K562 (cell line): ENCODE measurements around the gene EYA2. TPM values are rescaled to one million over a fixed set of nuclear protein-coding genes. Genes with fewer than 3 reads are reported as not detected.

Source experiments
- ATAC-seq: fragments of 200-7000 bp; cut with Tn5 transposase; 3 replicates; pipeline ENCODE4 v1.9.1; 2020; ENCODE audit warnings: moderate library complexity
- BruUV-seq: library from RNA; stranded (reverse); fragments of 400-500 nt; replicated peaks from 2 replicates; lab custom pipeline; 2021; lab: Mats Ljungman, UMichigan
- CTCF ChIA-PET: fragments of 300-600 bp; formaldehyde crosslinking; extraction: SDS; loops from one replicate; lab custom pipeline; 2021; ENCODE audit warnings: low intra/inter-chr PET ratio; lab: Yijun Ruan, JAX
- POLR2A ChIA-PET: fragments of 300-600, 350-650 bp; sonication (Branson Sonifier 250); formaldehyde crosslinking; extraction: SDS; loops from one replicate; lab custom pipeline; 2021; ENCODE audit warnings: antibody characterized with exemption, inconsistent platforms; lab: Yijun Ruan, JAX
- DNase-seq, 4 experiments: peaks; one replicate each; pipeline versions ENCODE4 v3.0.0 to v3.0.0-alpha.2; 2011 to 2018; ENCODE audit warnings: low spot score in 3 of 4, mixed read lengths in 3 of 4; ENCODE audit errors: extremely low read depth in 1 of 4
- FAIRE-seq: peaks from 2 replicates; lab custom pipeline; 2011; peaks lifted over from hg19 to GRCh38; lab: Jason Lieb, UNC
- H2AFZ ChIP-seq: 2 replicates; pipeline ENCODE4 v1.6.0; 2011; ENCODE audit warnings: low read depth, low read length, control low read depth, inconsistent platforms
- H3K27ac ChIP-seq: fragments of 200-600 bp; 3 replicates; pipeline ENCODE4 v1.8.0; 2011; ENCODE audit warnings: low read depth, mild to moderate bottlenecking, control low read depth, inconsistent platforms, low read length, moderate library complexity, mixed read lengths; ENCODE audit errors: extremely low read depth
- H3K27me3 ChIP-seq, 2 experiments: fragments of 300-600 bp in 1 of 2; 2 replicates in 1 of 2; 3 replicates in 1 of 2; pipeline versions ENCODE4 v1.6.0 to v1.8.0; 2011; ENCODE audit warnings: inconsistent platforms in 2 of 2, low read length in 2 of 2, mild to moderate bottlenecking in 1 of 2, mixed read lengths in 1 of 2, moderate library complexity in 1 of 2; ENCODE audit not compliant: control insufficient read depth in 2 of 2, insufficient read depth in 2 of 2
- H3K36me3 ChIP-seq: fragments of 300-600 bp; 3 replicates; pipeline ENCODE4 v1.8.0; 2011; ENCODE audit warnings: mild to moderate bottlenecking, low read length, inconsistent platforms; ENCODE audit not compliant: control insufficient read depth, insufficient read depth
- H3K4me1 ChIP-seq, 2 experiments: fragments of 200-600 bp in 1 of 2; replicated peaks in 1 of 2; 2 replicates in 1 of 2; 3 replicates in 1 of 2; pipeline versions ENCODE4 v1.5.1 to v1.8.0; 2011; ENCODE audit warnings: inconsistent platforms in 2 of 2, low read length in 2 of 2, mild to moderate bottlenecking in 1 of 2, mixed read lengths in 1 of 2, moderate library complexity in 1 of 2; ENCODE audit not compliant: control insufficient read depth in 2 of 2, insufficient read depth in 2 of 2
- H3K4me2 ChIP-seq: 2 replicates; pipeline ENCODE4 v1.6.1; 2011; ENCODE audit warnings: low read length, control low read depth, inconsistent platforms, mixed read lengths; ENCODE audit not compliant: insufficient read depth
- H3K4me3 ChIP-seq: fragments of 200-600 bp; sonication (generic), shearing (Covaris generic); 2 replicates; pipeline ENCODE4 v1.5.1; 2016; ENCODE audit warnings: control low read depth, inconsistent platforms
- H3K79me2 ChIP-seq: fragments of 200-600 bp; 3 replicates; pipeline ENCODE4 v1.8.0; 2011; ENCODE audit warnings: low read length, inconsistent platforms; ENCODE audit not compliant: control insufficient read depth, insufficient read depth
- H3K9ac ChIP-seq, 2 experiments: 2 replicates each; pipeline versions ENCODE4 v1.6.0 to v1.6.1; 2011; ENCODE audit warnings: low read depth in 2 of 2, low read length in 2 of 2, control low read depth in 1 of 2, inconsistent platforms in 1 of 2, mild to moderate bottlenecking in 1 of 2, mixed read lengths in 1 of 2; ENCODE audit not compliant: insufficient read depth in 1 of 2
- H3K9me1 ChIP-seq: one replicate; pipeline ENCODE4 v1.6.0; 2011; ENCODE audit warnings: inconsistent platforms, mild to moderate bottlenecking, low read length, moderate library complexity; ENCODE audit not compliant: control insufficient read depth, insufficient read depth
- H3K9me3 ChIP-seq: replicated peaks from 2 replicates; pipeline ENCODE4 v1.5.1; 2011; ENCODE audit warnings: low read depth, low read length, inconsistent platforms; ENCODE audit not compliant: control insufficient read depth, insufficient read depth
- H4K20me1 ChIP-seq: replicated peaks from 2 replicates; pipeline ENCODE4 v1.6.1; 2011; ENCODE audit warnings: low read length, inconsistent platforms, mixed read lengths; ENCODE audit not compliant: control insufficient read depth, insufficient read depth
- AFF1 ChIP-seq, 2 experiments: fragments of 450-650 bp; IDR thresholded peaks; 2 replicates each; pipeline ENCODE4 v1.6.1; 2018; ENCODE audit warnings: mild to moderate bottlenecking in 2 of 2, low read depth in 1 of 2; ENCODE audit not compliant: partially characterized antibody in 2 of 2
- ERF ChIP-seq: fragments of 450-650 bp; formaldehyde crosslinking; IDR thresholded peaks from 2 replicates; pipeline ENCODE4 v1.4.0; 2020; ENCODE audit warnings: mild to moderate bottlenecking, mixed read lengths
- FOXP1 ChIP-seq: sonication (generic); formaldehyde crosslinking; IDR thresholded peaks from 2 replicates; pipeline ENCODE4 v1.8.0; 2022; ENCODE audit warnings: mild to moderate bottlenecking, missing genetic modification reagents
- HDAC6 ChIP-seq: IDR thresholded peaks from 2 replicates; pipeline ENCODE4 v1.6.1; 2012; ENCODE audit warnings: low read depth, mild to moderate bottlenecking, control low read depth, inconsistent platforms, low read length, moderate library complexity
- HNRNPK ChIP-seq: fragments of 200-400 bp; formaldehyde crosslinking; IDR thresholded peaks from one replicate; pipeline ENCODE4 v1.6.1; 2018; ENCODE audit warnings: mild to moderate bottlenecking, low read depth, low read length; ENCODE audit not compliant: poor library complexity, severe bottlenecking
- NCOA4 ChIP-seq: fragments of 450-650 bp; IDR thresholded peaks from 2 replicates; pipeline ENCODE4 v1.6.1; 2018; ENCODE audit warnings: mild to moderate bottlenecking; ENCODE audit not compliant: partially characterized antibody
- NFIC ChIP-seq: fragments of 450-650 bp; IDR thresholded peaks from 2 replicates; pipeline ENCODE4 v1.6.1; 2017; ENCODE audit warnings: mild to moderate bottlenecking, inconsistent platforms
- TEAD4 ChIP-seq, 2 experiments: sonication (generic) in 1 of 2; formaldehyde crosslinking in 1 of 2; IDR thresholded peaks; 2 replicates each; pipeline versions ENCODE4 v1.6.1 to v1.8.0; 2012 to 2022; ENCODE audit warnings: borderline replicate concordance in 1 of 2, inconsistent platforms in 1 of 2, low read length in 1 of 2, mild to moderate bottlenecking in 1 of 2, missing genetic modification reagents in 1 of 2
- WGBS: fragments of 100-300 bp; shearing (Covaris generic); methylation state at CpG from one replicate; pipeline ENCODE4 v1.1.6; 2016; ENCODE audit warnings: low coverage, mixed read lengths; ENCODE audit not compliant: insufficient coverage; ENCODE audit errors: missing lambda C conversion rate; 5-methylcytosine and 5-hydroxymethylcytosine counted together
- in situ Hi-C: fragments of 300-500 bp; cut with MboI; formaldehyde crosslinking; loops from 4 replicates; pipeline ENCODE4 v1.15.0; 2018; ENCODE audit warnings: inconsistent platforms, mixed read lengths
- intact Hi-C: fragments of 100-400 bp; cut with micrococcal nuclease; formaldehyde crosslinking; loops from 2 replicates; pipeline ENCODE4 v1.14.2; 2022
- polyA plus RNA-seq, 8 experiments: library from polyadenylated mRNA; depleted of rRNA in 4 of 8; stranded (reverse) in 5 of 8; unstranded in 3 of 8; fragments of >200 nt; fragmentation: Nextera tagmentation in 2 of 8; fragmentation: Illumina TruSeq in 1 of 8; extraction: Ambion mirVana in 2 of 8; extraction: Trizol in 1 of 8; gene quantifications; 2 replicates each; pipeline versions ENCODE4 v1.2.1 to v1.2.3, GENCODE V29; 2011 to 2014; ENCODE audit warnings: inconsistent platforms in 1 of 8, missing spikeins in 1 of 8
- total RNA-seq, 7 experiments: library from RNA; depleted of rRNA in 6 of 7; stranded (reverse); fragments of >200 nt in 6 of 7; fragmentation: Illumina TruSeq in 2 of 7; extraction: Trizol in 2 of 7; gene quantifications; 2 replicates each; pipeline versions ENCODE4 v1.2.1 to v1.2.3, GENCODE V29; 2011 to 2021; ENCODE audit warnings: low replicate concordance in 1 of 7
- TF ChIP-seq, protein P1 (sequence below), 2 experiments: fragments of 450-650 bp; conservative IDR thresholded peaks; 2 replicates each; pipeline ENCODE4 v1.6.1; 2017; ENCODE audit warnings: mild to moderate bottlenecking in 2 of 2, moderate library complexity in 2 of 2

Gene EYA2
- total and polyA plus RNA-seq, 9 of the 15 experiments (the other 6 are each of a cell fraction or from before 2014, with no cell fraction given): 0.03 TPM; not detected in 8

DNA sequence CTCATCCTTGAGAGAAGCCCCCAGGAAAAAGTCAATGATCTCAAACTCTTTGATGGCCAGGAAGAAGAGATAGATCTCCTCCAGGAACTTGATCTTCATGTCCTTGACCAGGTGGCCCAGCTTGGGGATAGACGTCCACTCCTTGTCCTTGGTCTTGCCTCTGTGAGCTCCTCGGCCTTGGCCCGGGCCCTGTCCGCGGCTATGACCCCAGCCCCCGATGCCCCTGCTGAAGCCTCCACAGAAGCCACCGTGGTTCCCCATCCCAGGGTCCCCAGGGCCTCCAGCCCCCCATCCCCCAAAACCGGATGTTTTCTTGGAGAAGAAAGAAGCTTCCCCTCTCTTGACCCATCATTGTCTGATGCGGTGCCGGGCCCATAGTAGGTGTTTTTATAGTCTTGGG lies 266.8 kb downstream of the EYA2 start (continued):
- TF ChIP-seq NCOA4: no peak
- TF ChIP-seq AFF1 (IDR thresholded peaks at IDR 0.05; ENCODE audit: low read depth in 1 of 2, partially characterized antibody in 2 of 2): no peak
- no peak for TF ChIP-seq ERF (CRISPR knock-in tag)
- TF ChIP-seq FOXP1: no peak
- TF ChIP-seq HDAC6: no peak
- TF ChIP-seq, all 486 proteins: peak for 0

DNA sequence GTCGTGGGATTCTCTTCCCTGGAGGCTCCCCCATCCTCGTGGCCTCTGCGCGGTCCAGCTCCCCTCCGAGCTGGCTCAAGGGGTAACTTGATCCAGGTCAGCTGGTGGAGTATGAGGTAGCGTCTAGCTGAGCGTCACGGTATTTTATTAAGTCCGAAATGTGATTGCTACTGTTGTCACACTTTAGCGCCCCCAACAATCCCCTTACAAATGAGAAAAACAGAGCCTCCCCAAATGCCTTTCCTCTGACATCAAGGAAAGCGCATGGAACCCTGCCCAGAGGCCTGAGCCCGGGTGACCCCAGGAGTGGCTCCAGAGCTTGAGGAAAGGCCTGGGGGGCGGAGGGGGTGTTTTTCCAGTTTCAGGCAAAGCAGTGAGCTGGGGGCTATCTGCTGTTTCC lies 269.5 kb downstream of the EYA2 start:
- ChIA-PET POLR2A (interaction anchor here (0.8 kb wide), 1 partner anchor 18 kb away, joined by 3 read pairs; no protein-coding TSS in a partner anchor), CTCF (no interaction called here)

More for the DNA sequence above, 269.5 kb downstream of the EYA2 start:
- 10% methylated on average over 13 of the region's 13 CpGs for WGBS
- Histone ChIP-seq H4K20me1 (no peaks in the 10 kb centered on the region), H3K36me3 (no peaks in the 10 kb centered on the region), H2AFZ (no peak overlapping the region), H3K4me1 (no peaks in the 10 kb centered on the region; a peak in 1 of 5 replicates), H3K27me3 (peaks cover 37 to 59% of the 10 kb centered on the region in 2 experiments), H3K27ac (no peak overlapping the region), H3K4me3 (no peak overlapping the region), H3K9me1 (no peaks in the 10 kb centered on the region), H3K9me3 (no peaks in the 10 kb centered on the region), H3K4me2 (no peak overlapping the region), H3K79me2 (no peaks in the 10 kb centered on the region), H3K9ac (no peak overlapping the region; a peak in 1 of 4 replicates)
- no TSS peak for BruUV-seq
- intact Hi-C loops: no loop called here
- FAIRE-seq: no peak
- in situ Hi-C loops: no loop called here
- TF ChIP-seq TEAD4 (IDR thresholded peaks at IDR 0.05; ENCODE audit: low read length) (no peak), TEAD4 (CRISPR knock-in tag; IDR thresholded peaks at IDR 0.05; ENCODE audit: borderline replicate concordance) (no peak), HNRNPK (no peak), NFIC (no peak)
- TF ChIP-seq, protein P1, sequence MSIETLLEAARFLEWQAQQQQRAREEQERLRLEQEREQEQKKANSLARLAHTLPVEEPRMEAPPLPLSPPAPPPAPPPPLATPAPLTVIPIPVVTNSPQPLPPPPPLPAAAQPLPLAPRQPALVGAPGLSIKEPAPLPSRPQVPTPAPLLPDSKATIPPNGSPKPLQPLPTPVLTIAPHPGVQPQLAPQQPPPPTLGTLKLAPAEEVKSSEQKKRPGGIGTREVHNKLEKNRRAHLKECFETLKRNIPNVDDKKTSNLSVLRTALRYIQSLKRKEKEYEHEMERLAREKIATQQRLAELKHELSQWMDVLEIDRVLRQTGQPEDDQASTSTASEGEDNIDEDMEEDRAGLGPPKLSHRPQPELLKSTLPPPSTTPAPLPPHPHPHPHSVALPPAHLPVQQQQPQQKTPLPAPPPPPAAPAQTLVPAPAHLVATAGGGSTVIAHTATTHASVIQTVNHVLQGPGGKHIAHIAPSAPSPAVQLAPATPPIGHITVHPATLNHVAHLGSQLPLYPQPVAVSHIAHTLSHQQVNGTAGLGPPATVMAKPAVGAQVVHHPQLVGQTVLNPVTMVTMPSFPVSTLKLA (conservative IDR thresholded peaks at IDR 0.05): no peak
- DNase-seq: no peak
- ATAC-seq: no peak
